IMR-90 (cell line): Measurements from ENCODE around the gene TPX2. TPM values are rescaled to one million over a fixed set of nuclear protein-coding genes. Genes with fewer than 3 reads are reported as not detected.

Experiments
- ATAC-seq: fragments of 200-7000 bp; cut with Tn5 transposase; 2 replicates; pipeline ENCODE4 v1.9.1; 2020; ENCODE audit warnings: low read depth, mild to moderate bottlenecking, moderate library complexity
- BruUV-seq: library from RNA; stranded (reverse); fragments of 400-500 nt; replicated peaks from 2 replicates; lab custom pipeline; 2021; lab: Mats Ljungman, UMichigan
- CTCF ChIA-PET: fragments of 300-600 bp; formaldehyde crosslinking; extraction: SDS; loops from one replicate; lab custom pipeline; 2021; ENCODE audit warnings: antibody characterized with exemption; lab: Yijun Ruan, JAX
- POLR2A ChIA-PET: fragments of 300-600 bp; sonication (Branson Sonifier 250); formaldehyde crosslinking; loops from one replicate; lab custom pipeline; 2022; ENCODE audit warnings: antibody characterized with exemption; ENCODE audit not compliant: unreplicated experiment; lab: Charles Lee
- DNase-seq: peaks from one replicate; pipeline ENCODE4 v3.0.0; 2013
- H2AFZ ChIP-seq: replicated peaks from 2 replicates; pipeline ENCODE3; 2013; ENCODE audit warnings: low read length, mild to moderate bottlenecking; ENCODE audit not compliant: poor library complexity
- H2AK5ac ChIP-seq: 2 replicates; pipeline ENCODE4 v1.6.1; 2013; ENCODE audit warnings: low read depth, low read length, inconsistent platforms
- H2AK9ac ChIP-seq: replicated peaks from 2 replicates; pipeline ENCODE3; 2013; ENCODE audit warnings: mild to moderate bottlenecking, low read depth, low read length, moderate library complexity; ENCODE audit not compliant: poor library complexity
- H2BK120ac ChIP-seq: 2 replicates; pipeline ENCODE4 v1.6.1; 2013; ENCODE audit warnings: low read depth, low read length, inconsistent platforms
- H2BK15ac ChIP-seq: 3 replicates; pipeline ENCODE4 v1.6.1; 2013; ENCODE audit warnings: low read depth, low read length, inconsistent platforms
- H2BK20ac ChIP-seq: 2 replicates; pipeline ENCODE4 v1.6.1; 2013; ENCODE audit warnings: low read depth, mild to moderate bottlenecking, inconsistent platforms, low read length, moderate library complexity
- H2BK5ac ChIP-seq: 2 replicates; pipeline ENCODE4 v1.6.1; 2013; ENCODE audit warnings: mild to moderate bottlenecking, low read depth, low read length, inconsistent platforms; ENCODE audit not compliant: poor library complexity, severe bottlenecking
- H3K14ac ChIP-seq: replicated peaks from 2 replicates; pipeline ENCODE4 v1.6.1; 2013; ENCODE audit warnings: low read depth, low read length, inconsistent platforms
- H3K18ac ChIP-seq: 2 replicates; pipeline ENCODE4 v1.6.1; 2013; ENCODE audit warnings: low read depth, low read length, control low read depth
- H3K23ac ChIP-seq: 2 replicates; pipeline ENCODE4 v1.6.1; 2013; ENCODE audit warnings: low read depth, low read length, inconsistent platforms
- H3K27ac ChIP-seq: 2 replicates; pipeline ENCODE4 v1.5.1; 2013; ENCODE audit warnings: mild to moderate bottlenecking, control low read depth, low read length; ENCODE audit not compliant: insufficient read depth
- H3K27me3 ChIP-seq: 2 replicates; pipeline ENCODE4 v1.6.1; 2013; ENCODE audit warnings: low read length; ENCODE audit not compliant: control insufficient read depth, insufficient read depth
- H3K36me3 ChIP-seq: 2 replicates; pipeline ENCODE4 v1.6.1; 2013; ENCODE audit warnings: low read length, mixed read lengths; ENCODE audit not compliant: control insufficient read depth, insufficient read depth
- H3K4ac ChIP-seq: 2 replicates; pipeline ENCODE4 v1.6.1; 2013; ENCODE audit warnings: low read depth, low read length, inconsistent platforms
- H3K4me1 ChIP-seq: 2 replicates; pipeline ENCODE4 v1.6.1; 2013; ENCODE audit warnings: low read length, mixed read lengths; ENCODE audit not compliant: control insufficient read depth, insufficient read depth
- H3K4me2 ChIP-seq: 2 replicates; pipeline ENCODE4 v1.6.1; 2013; ENCODE audit warnings: low read depth, mild to moderate bottlenecking, control low read depth, low read length, moderate library complexity
- H3K4me3 ChIP-seq: 2 replicates; pipeline ENCODE4 v1.5.1; 2013; ENCODE audit warnings: low read depth, mild to moderate bottlenecking, control low read depth, low read length, moderate library complexity; ENCODE audit not compliant: insufficient read depth
- H3K56ac ChIP-seq: 2 replicates; pipeline ENCODE4 v1.6.1; 2013; ENCODE audit warnings: low read length, inconsistent platforms; ENCODE audit not compliant: insufficient read depth; ENCODE audit errors: extremely low read depth
- H3K79me1 ChIP-seq, 2 experiments: 2 replicates each; pipeline ENCODE4 v1.6.1; 2013; ENCODE audit warnings: low read length in 2 of 2, inconsistent platforms in 1 of 2, low read depth in 1 of 2
- H3K9ac ChIP-seq: 2 replicates; pipeline ENCODE4 v1.6.1; 2013; ENCODE audit warnings: low read depth, low read length, control low read depth
- H3K9me1 ChIP-seq: 2 replicates; pipeline ENCODE4 v1.6.1; 2013; ENCODE audit warnings: low read length, inconsistent platforms; ENCODE audit not compliant: insufficient read depth
- H3K9me3 ChIP-seq: 2 replicates; pipeline ENCODE4 v1.6.1; 2013; ENCODE audit warnings: low read length; ENCODE audit not compliant: control insufficient read depth, insufficient read depth
- H4K20me1 ChIP-seq: 2 replicates; pipeline ENCODE4 v1.6.1; 2013; ENCODE audit warnings: low read length, inconsistent platforms; ENCODE audit not compliant: insufficient read depth
- H4K5ac ChIP-seq: 2 replicates; pipeline ENCODE4 v1.6.1; 2013; ENCODE audit warnings: mild to moderate bottlenecking, low read depth, low read length, control low read depth
- H4K8ac ChIP-seq, 2 experiments: 2 replicates each; pipeline ENCODE4 v1.6.1; 2013; ENCODE audit warnings: low read depth in 2 of 2, low read length in 2 of 2, control low read depth in 1 of 2, inconsistent platforms in 1 of 2
- H4K91ac ChIP-seq: 2 replicates; pipeline ENCODE4 v1.6.1; 2013; ENCODE audit warnings: low read depth, low read length, inconsistent platforms; ENCODE audit not compliant: insufficient read depth
- CEBPB ChIP-seq: IDR thresholded peaks from 2 replicates; pipeline ENCODE4 v1.6.1; 2012; ENCODE audit warnings: low read depth, low read length, improper control_type of control experiment
- CHD1 ChIP-seq: IDR thresholded peaks from 2 replicates; pipeline ENCODE4 v1.6.1; 2012; ENCODE audit warnings: low read depth, low read length, improper control_type of control experiment
- CTCF ChIP-seq: conservative IDR thresholded peaks from 2 replicates; pipeline ENCODE4 v1.5.1; 2012; ENCODE audit warnings: mild to moderate bottlenecking, low read depth, low read length, improper control_type of control experiment
- ELK1 ChIP-seq: fragments of 150-350 bp; IDR thresholded peaks from 2 replicates; pipeline ENCODE4 v1.6.1; 2016; ENCODE audit warnings: low read depth, mild to moderate bottlenecking, low read length, moderate library complexity, borderline replicate concordance
- FOS ChIP-seq: fragments of 150-350 bp; IDR thresholded peaks from 2 replicates; pipeline ENCODE4 v1.6.1; 2016; ENCODE audit warnings: low read depth, low read length
- MAZ ChIP-seq: IDR thresholded peaks from 2 replicates; pipeline ENCODE4 v1.6.1; 2012; ENCODE audit warnings: low read depth, mild to moderate bottlenecking, low read length, improper control_type of control experiment, moderate library complexity, borderline replicate concordance
- MXI1 ChIP-seq: IDR thresholded peaks from 2 replicates; pipeline ENCODE4 v1.6.1; 2012; ENCODE audit warnings: low read depth, mild to moderate bottlenecking, low read length, moderate library complexity, borderline replicate concordance
- NFE2L2 ChIP-seq: fragments of 150-350 bp; IDR thresholded peaks from 2 replicates; pipeline ENCODE4 v1.6.1; 2016; ENCODE audit warnings: low read depth, mild to moderate bottlenecking, low read length
- POLR2A ChIP-seq: IDR thresholded peaks from 2 replicates; pipeline ENCODE4 v1.6.1; 2012; ENCODE audit warnings: mild to moderate bottlenecking, low read depth, low read length
- RAD21 ChIP-seq: IDR thresholded peaks from 2 replicates; pipeline ENCODE4 v1.6.1; 2012; ENCODE audit warnings: low read length, improper control_type of control experiment
- RCOR1 ChIP-seq: IDR thresholded peaks from 2 replicates; pipeline ENCODE4 v1.6.1; 2012; ENCODE audit warnings: mild to moderate bottlenecking, low read length, improper control_type of control experiment; ENCODE audit not compliant: insufficient replicate concordance
- RFX5 ChIP-seq: IDR thresholded peaks from 2 replicates; pipeline ENCODE4 v1.8.0; 2012; ENCODE audit warnings: low read depth, mild to moderate bottlenecking, low read length, moderate library complexity
- SMC3 ChIP-seq: fragments of 150-350 bp; IDR thresholded peaks from 2 replicates; pipeline ENCODE4 v1.6.1; 2016; ENCODE audit warnings: low read depth, mild to moderate bottlenecking, antibody characterized with exemption, low read length, moderate library complexity
- WGBS, 2 experiments: methylation state at CpG; one replicate each; pipeline versions ENCODE4 v1.1.5 to v1.1.7; 2013; ENCODE audit warnings: missing lambda C conversion rate in 2 of 2; ENCODE audit not compliant: insufficient read length in 1 of 2; ENCODE audit errors: extremely low coverage in 2 of 2; 5-methylcytosine and 5-hydroxymethylcytosine counted together
- dilution Hi-C: fragments of 300-500 bp; cut with HindIII; formaldehyde crosslinking; loops from one replicate; pipeline ENCODE4 v1.14.3; 2018; ENCODE audit warnings: low sequenced_read_pairs; ENCODE audit not compliant: unreplicated experiment
- in situ Hi-C: fragments of 300-500 bp; cut with MboI; formaldehyde crosslinking; loops from 3 replicates; pipeline ENCODE4 v1.14.3; 2019; ENCODE audit warnings: low sequenced_read_pairs, inconsistent platforms, mixed read lengths
- intact Hi-C: fragments of 100-400 bp; cut with micrococcal nuclease; formaldehyde crosslinking; loops from 2 replicates; pipeline ENCODE4 v1.10.0; 2022
- polyA plus RNA-seq, 3 experiments: library from polyadenylated mRNA; depleted of rRNA; stranded (reverse); fragments of >200 nt; gene quantifications; 2 replicates each; pipeline ENCODE4 v1.2.3, GENCODE V29; 2012; ENCODE audit warnings: low replicate concordance in 1 of 3
- total RNA-seq: library from RNA; depleted of rRNA; stranded (reverse); fragments of >200 nt; gene quantifications from 2 replicates; pipeline ENCODE4 v1.2.3, GENCODE V29; 2012

Gene TPX2
- total and polyA plus RNA-seq, 2 of the 4 experiments (the other 2 are of a cell fraction): 28.5 to 72.2 TPM

- Histone ChIP-seq H3K79me1 (peaks cover 16 to 45% of the 10 kb centered on the region in 2 experiments), H3K9ac (peak overlapping the region; percentile 83), H3K9me1 (peaks cover 14% of the 10 kb centered on the region), H3K23ac (peak overlapping the region; percentile 96), H3K9me3 (no peaks in the 10 kb centered on the region), H4K5ac (peak overlapping the region; percentile 72), H3K18ac (peak overlapping the region; percentile 59), H3K14ac (peak overlapping the region; percentile 98), H2AK9ac (peak overlapping the region; percentile 100), H2BK15ac (peak overlapping the region; percentile 97; the same call in 1 of the 3 replicates), H2AFZ (peak overlapping the region; percentile 95), H3K36me3 (peaks cover 17% of the 10 kb centered on the region), H2BK120ac (peak overlapping the region; percentile 90), H3K4me3 (peak overlapping the region; percentile 75), H4K91ac (peak overlapping the region; percentile 100), H3K56ac (peak overlapping the region; percentile 99), H2BK20ac (peak overlapping the region; percentile 64; the same call in 1 of the 2 replicates), H3K4me1 (peaks cover 16% of the 10 kb centered on the region), H3K4ac (peak overlapping the region; percentile 100), H2BK5ac (peak overlapping the region; percentile 87), H4K8ac (peak overlapping the region; percentile 82 to 96), H3K27me3 (no peaks in the 10 kb centered on the region), H2AK5ac (peak overlapping the region; percentile 99), H3K27ac (peak overlapping the region; percentile 85), H4K20me1 (no peaks in the 10 kb centered on the region; the same call in 1 of the 2 replicates), H3K4me2 (peak overlapping the region; percentile 69)
- in situ Hi-C loops (loop anchor here (5.0 kb wide), 2 partner anchors 61 to 161 kb away; no protein-coding TSS in a partner anchor), intact Hi-C loops (loop anchor here (1.0 to 2.0 kb wide), 4 partner anchors 53 to 163 kb away; no protein-coding TSS in a partner anchor), dilution Hi-C loops (no loop called here)
- peak; percentile 93 for ATAC-seq
- DNase-seq: peak; percentile 98
- POLR2A ChIA-PET: interaction anchor here (0.6 to 1.2 kb wide), 4 partner anchors 11 to 116 kb away, joined by 3 to 4 read pairs (median 4); no protein-coding TSS in a partner anchor
- 1% methylated on average over 28 of the region's 77 CpGs; no CpG with 5 or more reads in 1 of the 2 experiments for WGBS, 2 experiments
- CTCF ChIA-PET: interaction anchor here (0.6 to 5.1 kb wide), 15 partner anchors 10 to 111 kb away, joined by 3 to 59 read pairs (median 6); no protein-coding TSS in a partner anchor
- no TSS peak for BruUV-seq
- TF ChIP-seq CTCF: peak; percentile 99
- peak; percentile 63 for TF ChIP-seq POLR2A
- TF ChIP-seq MAZ: peak; percentile 91; the same call in 1 of the 2 replicates
- peak; percentile 95 for TF ChIP-seq SMC3
- TF ChIP-seq RAD21: peak; percentile 97
- TF ChIP-seq NFE2L2: peak; percentile 44; the same call in 1 of the 2 replicates
- 0 out of 2 replicates have a peak, but pooled peaks have one; percentile 33 for TF ChIP-seq ELK1
- TF ChIP-seq MXI1: peak; percentile 56; the same call in 1 of the 2 replicates
- no peak for TF ChIP-seq CHD1
- TF ChIP-seq RFX5: no peak
- no peak for TF ChIP-seq CEBPB
- TF ChIP-seq RCOR1: peak; percentile 71
- peak; percentile 54 for TF ChIP-seq FOS
Observed at GRCh38 chr20:31723319-31724078, 15.6 kb upstream of the TPX2 start.
